IMR-90 (cell line): ENCODE results near the gene COL5A1. TPM values are rescaled to one million over a fixed set of nuclear protein-coding genes. Genes with fewer than 3 reads are reported as not detected.

ENCODE experiments used
- ATAC-seq: fragments of 200-7000 bp; cut with Tn5 transposase; 2 replicates; pipeline ENCODE4 v1.9.1; 2020; ENCODE audit warnings: low read depth, mild to moderate bottlenecking, moderate library complexity
- BruUV-seq: library from RNA; stranded (reverse); fragments of 400-500 nt; replicated peaks from 2 replicates; lab custom pipeline; 2021; lab: Mats Ljungman, UMichigan
- CTCF ChIA-PET: fragments of 300-600 bp; formaldehyde crosslinking; extraction: SDS; loops from one replicate; lab custom pipeline; 2021; ENCODE audit warnings: antibody characterized with exemption; lab: Yijun Ruan, JAX
- POLR2A ChIA-PET: fragments of 300-600 bp; sonication (Branson Sonifier 250); formaldehyde crosslinking; loops from one replicate; lab custom pipeline; 2022; ENCODE audit warnings: antibody characterized with exemption; ENCODE audit not compliant: unreplicated experiment; lab: Charles Lee
- DNase-seq: peaks from one replicate; pipeline ENCODE4 v3.0.0; 2013
- H2AFZ ChIP-seq: replicated peaks from 2 replicates; pipeline ENCODE3; 2013; ENCODE audit warnings: low read length, mild to moderate bottlenecking; ENCODE audit not compliant: poor library complexity
- H2AK5ac ChIP-seq: 2 replicates; pipeline ENCODE4 v1.6.1; 2013; ENCODE audit warnings: low read depth, low read length, inconsistent platforms
- H2AK9ac ChIP-seq: replicated peaks from 2 replicates; pipeline ENCODE3; 2013; ENCODE audit warnings: mild to moderate bottlenecking, low read depth, low read length, moderate library complexity; ENCODE audit not compliant: poor library complexity
- H2BK120ac ChIP-seq: 2 replicates; pipeline ENCODE4 v1.6.1; 2013; ENCODE audit warnings: low read depth, low read length, inconsistent platforms
- H2BK15ac ChIP-seq: 3 replicates; pipeline ENCODE4 v1.6.1; 2013; ENCODE audit warnings: low read depth, low read length, inconsistent platforms
- H2BK20ac ChIP-seq: 2 replicates; pipeline ENCODE4 v1.6.1; 2013; ENCODE audit warnings: low read depth, mild to moderate bottlenecking, inconsistent platforms, low read length, moderate library complexity
- H2BK5ac ChIP-seq: 2 replicates; pipeline ENCODE4 v1.6.1; 2013; ENCODE audit warnings: mild to moderate bottlenecking, low read depth, low read length, inconsistent platforms; ENCODE audit not compliant: poor library complexity, severe bottlenecking
- H3K14ac ChIP-seq: replicated peaks from 2 replicates; pipeline ENCODE4 v1.6.1; 2013; ENCODE audit warnings: low read depth, low read length, inconsistent platforms
- H3K18ac ChIP-seq: 2 replicates; pipeline ENCODE4 v1.6.1; 2013; ENCODE audit warnings: low read depth, low read length, control low read depth
- H3K23ac ChIP-seq: 2 replicates; pipeline ENCODE4 v1.6.1; 2013; ENCODE audit warnings: low read depth, low read length, inconsistent platforms
- H3K27ac ChIP-seq: 2 replicates; pipeline ENCODE4 v1.5.1; 2013; ENCODE audit warnings: mild to moderate bottlenecking, control low read depth, low read length; ENCODE audit not compliant: insufficient read depth
- H3K27me3 ChIP-seq: 2 replicates; pipeline ENCODE4 v1.6.1; 2013; ENCODE audit warnings: low read length; ENCODE audit not compliant: control insufficient read depth, insufficient read depth
- H3K36me3 ChIP-seq: 2 replicates; pipeline ENCODE4 v1.6.1; 2013; ENCODE audit warnings: low read length, mixed read lengths; ENCODE audit not compliant: control insufficient read depth, insufficient read depth
- H3K4ac ChIP-seq: 2 replicates; pipeline ENCODE4 v1.6.1; 2013; ENCODE audit warnings: low read depth, low read length, inconsistent platforms
- H3K4me1 ChIP-seq: 2 replicates; pipeline ENCODE4 v1.6.1; 2013; ENCODE audit warnings: low read length, mixed read lengths; ENCODE audit not compliant: control insufficient read depth, insufficient read depth
- H3K4me2 ChIP-seq: 2 replicates; pipeline ENCODE4 v1.6.1; 2013; ENCODE audit warnings: low read depth, mild to moderate bottlenecking, control low read depth, low read length, moderate library complexity
- H3K4me3 ChIP-seq: 2 replicates; pipeline ENCODE4 v1.5.1; 2013; ENCODE audit warnings: low read depth, mild to moderate bottlenecking, control low read depth, low read length, moderate library complexity; ENCODE audit not compliant: insufficient read depth
- H3K56ac ChIP-seq: 2 replicates; pipeline ENCODE4 v1.6.1; 2013; ENCODE audit warnings: low read length, inconsistent platforms; ENCODE audit not compliant: insufficient read depth; ENCODE audit errors: extremely low read depth
- H3K79me1 ChIP-seq, 2 experiments: 2 replicates each; pipeline ENCODE4 v1.6.1; 2013; ENCODE audit warnings: low read length in 2 of 2, inconsistent platforms in 1 of 2, low read depth in 1 of 2
- H3K9ac ChIP-seq: 2 replicates; pipeline ENCODE4 v1.6.1; 2013; ENCODE audit warnings: low read depth, low read length, control low read depth
- H3K9me1 ChIP-seq: 2 replicates; pipeline ENCODE4 v1.6.1; 2013; ENCODE audit warnings: low read length, inconsistent platforms; ENCODE audit not compliant: insufficient read depth
- H3K9me3 ChIP-seq: 2 replicates; pipeline ENCODE4 v1.6.1; 2013; ENCODE audit warnings: low read length; ENCODE audit not compliant: control insufficient read depth, insufficient read depth
- H4K20me1 ChIP-seq: 2 replicates; pipeline ENCODE4 v1.6.1; 2013; ENCODE audit warnings: low read length, inconsistent platforms; ENCODE audit not compliant: insufficient read depth
- H4K5ac ChIP-seq: 2 replicates; pipeline ENCODE4 v1.6.1; 2013; ENCODE audit warnings: mild to moderate bottlenecking, low read depth, low read length, control low read depth
- H4K8ac ChIP-seq, 2 experiments: 2 replicates each; pipeline ENCODE4 v1.6.1; 2013; ENCODE audit warnings: low read depth in 2 of 2, low read length in 2 of 2, control low read depth in 1 of 2, inconsistent platforms in 1 of 2
- H4K91ac ChIP-seq: 2 replicates; pipeline ENCODE4 v1.6.1; 2013; ENCODE audit warnings: low read depth, low read length, inconsistent platforms; ENCODE audit not compliant: insufficient read depth
- BHLHE40 ChIP-seq: fragments of 150-350 bp; IDR thresholded peaks from 2 replicates; pipeline ENCODE4 v1.6.1; 2016; ENCODE audit warnings: mild to moderate bottlenecking, low read depth, low read length
- CEBPB ChIP-seq: IDR thresholded peaks from 2 replicates; pipeline ENCODE4 v1.6.1; 2012; ENCODE audit warnings: low read depth, low read length, improper control_type of control experiment
- CHD1 ChIP-seq: IDR thresholded peaks from 2 replicates; pipeline ENCODE4 v1.6.1; 2012; ENCODE audit warnings: low read depth, low read length, improper control_type of control experiment
- FOS ChIP-seq: fragments of 150-350 bp; IDR thresholded peaks from 2 replicates; pipeline ENCODE4 v1.6.1; 2016; ENCODE audit warnings: low read depth, low read length
- MAZ ChIP-seq: IDR thresholded peaks from 2 replicates; pipeline ENCODE4 v1.6.1; 2012; ENCODE audit warnings: low read depth, mild to moderate bottlenecking, low read length, improper control_type of control experiment, moderate library complexity, borderline replicate concordance
- MXI1 ChIP-seq: IDR thresholded peaks from 2 replicates; pipeline ENCODE4 v1.6.1; 2012; ENCODE audit warnings: low read depth, mild to moderate bottlenecking, low read length, moderate library complexity, borderline replicate concordance
- NFE2L2 ChIP-seq: fragments of 150-350 bp; IDR thresholded peaks from 2 replicates; pipeline ENCODE4 v1.6.1; 2016; ENCODE audit warnings: low read depth, mild to moderate bottlenecking, low read length
- POLR2A ChIP-seq: IDR thresholded peaks from 2 replicates; pipeline ENCODE4 v1.6.1; 2012; ENCODE audit warnings: mild to moderate bottlenecking, low read depth, low read length
- RAD21 ChIP-seq: IDR thresholded peaks from 2 replicates; pipeline ENCODE4 v1.6.1; 2012; ENCODE audit warnings: low read length, improper control_type of control experiment
- RCOR1 ChIP-seq: IDR thresholded peaks from 2 replicates; pipeline ENCODE4 v1.6.1; 2012; ENCODE audit warnings: mild to moderate bottlenecking, low read length, improper control_type of control experiment; ENCODE audit not compliant: insufficient replicate concordance
- SMC3 ChIP-seq: fragments of 150-350 bp; IDR thresholded peaks from 2 replicates; pipeline ENCODE4 v1.6.1; 2016; ENCODE audit warnings: low read depth, mild to moderate bottlenecking, antibody characterized with exemption, low read length, moderate library complexity
- WGBS, 2 experiments: methylation state at CpG; one replicate each; pipeline versions ENCODE4 v1.1.5 to v1.1.7; 2013; ENCODE audit warnings: missing lambda C conversion rate in 2 of 2; ENCODE audit not compliant: insufficient read length in 1 of 2; ENCODE audit errors: extremely low coverage in 2 of 2; 5-methylcytosine and 5-hydroxymethylcytosine counted together
- dilution Hi-C: fragments of 300-500 bp; cut with HindIII; formaldehyde crosslinking; loops from one replicate; pipeline ENCODE4 v1.14.3; 2018; ENCODE audit warnings: low sequenced_read_pairs; ENCODE audit not compliant: unreplicated experiment
- in situ Hi-C: fragments of 300-500 bp; cut with MboI; formaldehyde crosslinking; loops from 3 replicates; pipeline ENCODE4 v1.14.3; 2019; ENCODE audit warnings: low sequenced_read_pairs, inconsistent platforms, mixed read lengths
- intact Hi-C: fragments of 100-400 bp; cut with micrococcal nuclease; formaldehyde crosslinking; loops from 2 replicates; pipeline ENCODE4 v1.10.0; 2022
- polyA plus RNA-seq, 3 experiments: library from polyadenylated mRNA; depleted of rRNA; stranded (reverse); fragments of >200 nt; gene quantifications; 2 replicates each; pipeline ENCODE4 v1.2.3, GENCODE V29; 2012; ENCODE audit warnings: low replicate concordance in 1 of 3
- total RNA-seq: library from RNA; depleted of rRNA; stranded (reverse); fragments of >200 nt; gene quantifications from 2 replicates; pipeline ENCODE4 v1.2.3, GENCODE V29; 2012
- TF ChIP-seq, protein P1 (sequence below): fragments of 150-350 bp; IDR thresholded peaks from 2 replicates; pipeline ENCODE4 v1.6.1; 2016; ENCODE audit warnings: low read depth, mild to moderate bottlenecking, low read length, moderate library complexity, borderline replicate concordance
- TF ChIP-seq, protein P2 (sequence below): conservative IDR thresholded peaks from 2 replicates; pipeline ENCODE4 v1.5.1; 2012; ENCODE audit warnings: mild to moderate bottlenecking, low read depth, low read length, improper control_type of control experiment
- TF ChIP-seq, protein P3 (sequence below): fragments of 150-350 bp; IDR thresholded peaks from 2 replicates; pipeline ENCODE4 v1.6.1; 2017; ENCODE audit warnings: mild to moderate bottlenecking, antibody characterized with exemption, low read length, low read depth

COL5A1 gene
- total and polyA plus RNA-seq, 2 of the 4 experiments (the other 2 are of a cell fraction): 19.2 to 173 TPM

DNA sequence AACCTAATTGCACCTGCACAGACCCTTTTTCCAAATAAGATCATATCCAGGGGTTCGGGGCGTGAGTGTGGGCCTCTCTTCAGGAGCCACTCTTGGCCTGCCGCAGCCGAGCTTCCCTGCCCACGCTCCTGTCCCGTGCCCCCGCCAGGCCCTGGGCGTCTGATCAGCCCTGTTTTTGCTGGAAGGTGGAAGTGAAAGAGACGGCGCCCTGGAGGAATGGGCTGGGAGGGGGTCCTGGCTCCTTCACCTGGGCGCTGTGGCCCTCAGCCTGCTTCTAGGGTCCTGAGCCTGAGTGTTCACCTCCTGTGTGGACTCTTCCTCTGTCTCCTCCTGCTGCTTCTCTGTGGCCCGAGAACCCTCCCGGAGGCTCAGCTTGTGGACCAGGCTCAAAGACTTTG is 11.2 kb upstream of the COL5A1 start (continued):
- TF ChIP-seq BHLHE40: no peak
- no peak for TF ChIP-seq MAZ
- TF ChIP-seq POLR2A: no peak

GRCh38 chr9:134630861-134631260 is 10.7 kb upstream of the COL5A1 start:
- peaks cover 1% of the 10 kb centered on the region; the same call in 1 of the 2 replicates for H3K9me1 ChIP-seq
- H3K79me1 ChIP-seq: peaks cover 0 to 2% of the 10 kb centered on the region in 2 experiments; a peak in 1 of 4 replicates
- no peak overlapping the region for H2AFZ ChIP-seq
- no peak overlapping the region for H4K91ac ChIP-seq
- no peak overlapping the region for H3K23ac ChIP-seq
- 98% methylated on average over 7 of the region's 8 CpGs; no CpG with 5 or more reads in 1 of the 2 experiments for WGBS, 2 experiments
- no peak overlapping the region for H4K8ac ChIP-seq
- no peak overlapping the region for H3K18ac ChIP-seq
- dilution Hi-C loops (no loop called here), intact Hi-C loops (no loop called here), in situ Hi-C loops (no loop called here)
- no peaks in the 10 kb centered on the region for H3K36me3 ChIP-seq
- no peak overlapping the region for H2BK15ac ChIP-seq
- H3K14ac ChIP-seq: no peak overlapping the region
- H3K4me1 ChIP-seq: peaks cover 10% of the 10 kb centered on the region
- ATAC-seq: no peak
- no peak overlapping the region for H3K4me3 ChIP-seq
- H2BK5ac ChIP-seq: no peak overlapping the region
- no peak overlapping the region for H2BK20ac ChIP-seq
- H2AK9ac ChIP-seq: no peak overlapping the region
- BruUV-seq: no TSS peak
- no peaks in the 10 kb centered on the region for H3K27me3 ChIP-seq
- H3K9me3 ChIP-seq: no peaks in the 10 kb centered on the region
- no peak for DNase-seq
- H4K20me1 ChIP-seq: no peaks in the 10 kb centered on the region
- H2AK5ac ChIP-seq: peak overlapping the region; percentile 4; the same call in 1 of the 2 replicates
- H3K9ac ChIP-seq: no peak overlapping the region
- no peak overlapping the region for H2BK120ac ChIP-seq
- ChIA-PET POLR2A (no interaction called here), CTCF (no interaction called here)
- H3K4ac ChIP-seq: no peak overlapping the region
- H4K5ac ChIP-seq: no peak overlapping the region
- no peak overlapping the region for H3K4me2 ChIP-seq
- no peak overlapping the region for H3K27ac ChIP-seq
- H3K56ac ChIP-seq: no peak overlapping the region
- TF ChIP-seq MAZ (no peak), NFE2L2 (no peak), BHLHE40 (no peak), FOS (no peak), MXI1 (no peak), SMC3 (no peak), RCOR1 (no peak), RAD21 (no peak), CEBPB (no peak), POLR2A (no peak), CHD1 (no peak)
- TF ChIP-seq, protein P1, sequence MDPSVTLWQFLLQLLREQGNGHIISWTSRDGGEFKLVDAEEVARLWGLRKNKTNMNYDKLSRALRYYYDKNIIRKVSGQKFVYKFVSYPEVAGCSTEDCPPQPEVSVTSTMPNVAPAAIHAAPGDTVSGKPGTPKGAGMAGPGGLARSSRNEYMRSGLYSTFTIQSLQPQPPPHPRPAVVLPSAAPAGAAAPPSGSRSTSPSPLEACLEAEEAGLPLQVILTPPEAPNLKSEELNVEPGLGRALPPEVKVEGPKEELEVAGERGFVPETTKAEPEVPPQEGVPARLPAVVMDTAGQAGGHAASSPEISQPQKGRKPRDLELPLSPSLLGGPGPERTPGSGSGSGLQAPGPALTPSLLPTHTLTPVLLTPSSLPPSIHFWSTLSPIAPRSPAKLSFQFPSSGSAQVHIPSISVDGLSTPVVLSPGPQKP: no peak
- TF ChIP-seq, protein P2, sequence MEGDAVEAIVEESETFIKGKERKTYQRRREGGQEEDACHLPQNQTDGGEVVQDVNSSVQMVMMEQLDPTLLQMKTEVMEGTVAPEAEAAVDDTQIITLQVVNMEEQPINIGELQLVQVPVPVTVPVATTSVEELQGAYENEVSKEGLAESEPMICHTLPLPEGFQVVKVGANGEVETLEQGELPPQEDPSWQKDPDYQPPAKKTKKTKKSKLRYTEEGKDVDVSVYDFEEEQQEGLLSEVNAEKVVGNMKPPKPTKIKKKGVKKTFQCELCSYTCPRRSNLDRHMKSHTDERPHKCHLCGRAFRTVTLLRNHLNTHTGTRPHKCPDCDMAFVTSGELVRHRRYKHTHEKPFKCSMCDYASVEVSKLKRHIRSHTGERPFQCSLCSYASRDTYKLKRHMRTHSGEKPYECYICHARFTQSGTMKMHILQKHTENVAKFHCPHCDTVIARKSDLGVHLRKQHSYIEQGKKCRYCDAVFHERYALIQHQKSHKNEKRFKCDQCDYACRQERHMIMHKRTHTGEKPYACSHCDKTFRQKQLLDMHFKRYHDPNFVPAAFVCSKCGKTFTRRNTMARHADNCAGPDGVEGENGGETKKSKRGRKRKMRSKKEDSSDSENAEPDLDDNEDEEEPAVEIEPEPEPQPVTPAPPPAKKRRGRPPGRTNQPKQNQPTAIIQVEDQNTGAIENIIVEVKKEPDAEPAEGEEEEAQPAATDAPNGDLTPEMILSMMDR: no peak
- TF ChIP-seq, protein P3, sequence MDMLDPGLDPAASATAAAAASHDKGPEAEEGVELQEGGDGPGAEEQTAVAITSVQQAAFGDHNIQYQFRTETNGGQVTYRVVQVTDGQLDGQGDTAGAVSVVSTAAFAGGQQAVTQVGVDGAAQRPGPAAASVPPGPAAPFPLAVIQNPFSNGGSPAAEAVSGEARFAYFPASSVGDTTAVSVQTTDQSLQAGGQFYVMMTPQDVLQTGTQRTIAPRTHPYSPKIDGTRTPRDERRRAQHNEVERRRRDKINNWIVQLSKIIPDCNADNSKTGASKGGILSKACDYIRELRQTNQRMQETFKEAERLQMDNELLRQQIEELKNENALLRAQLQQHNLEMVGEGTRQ: no peak
